SK-N-SH (cell line): ENCODE results near the gene LRRC42. TPM values are rescaled to one million over a fixed set of nuclear protein-coding genes. Genes with fewer than 3 reads are reported as not detected.

ENCODE experiments used
- CTCF ChIA-PET: fragments of 300-600, 350-600 bp; formaldehyde crosslinking; extraction: SDS; loops from one replicate; lab custom pipeline; 2021; lab: Yijun Ruan, JAX
- POLR2A ChIA-PET: fragments of 350-600 bp; sonication (Branson Sonifier 250); formaldehyde crosslinking; extraction: SDS; loops from one replicate; lab custom pipeline; 2020; ENCODE audit warnings: antibody characterized with exemption, inconsistent platforms; lab: Yijun Ruan, JAX
- DNase-seq: peaks from one replicate; pipeline ENCODE4 v3.0.0; 2012
- H2AFZ ChIP-seq: fragments of 200-600 bp; sonication (generic); 2 replicates; pipeline ENCODE4 v1.8.1; 2016; ENCODE audit warnings: antibody characterized with exemption, mild to moderate bottlenecking, low read depth
- H3F3A ChIP-seq: fragments of 200-600 bp; sonication (generic); replicated peaks from 2 replicates; pipeline ENCODE3; 2016; ENCODE audit warnings: antibody characterized with exemption, mild to moderate bottlenecking; ENCODE audit not compliant: insufficient read depth
- H3K27ac ChIP-seq, 2 experiments: fragments of 200-500 bp in 1 of 2; fragments of 200-600 bp in 1 of 2; sonication (Bioruptor generic) in 1 of 2; sonication (generic), shearing (Covaris generic) in 1 of 2; 2 replicates each; pipeline versions ENCODE4 v1.5.1 to v1.6.1; 2014 to 2016; ENCODE audit warnings: low read depth in 2 of 2, inconsistent platforms in 1 of 2, low read length in 1 of 2, mild to moderate bottlenecking in 1 of 2, mixed read lengths in 1 of 2
- H3K27me3 ChIP-seq: fragments of 200-600 bp; sonication (generic), shearing (Covaris generic); 2 replicates; pipeline ENCODE4 v1.6.1; 2016; ENCODE audit warnings: mixed run types; ENCODE audit not compliant: insufficient read depth
- H3K36me3 ChIP-seq, 2 experiments: fragments of 200-500 bp in 1 of 2; fragments of 200-600 bp in 1 of 2; sonication (Bioruptor generic) in 1 of 2; sonication (generic) in 1 of 2; replicated peaks in 1 of 2; 2 replicates each; pipeline versions ENCODE3 to v1.5.1; 2014 to 2016; ENCODE audit warnings: low read length in 1 of 2, mild to moderate bottlenecking in 1 of 2; ENCODE audit not compliant: insufficient read depth in 2 of 2, control insufficient read depth in 1 of 2
- H3K4me1 ChIP-seq, 2 experiments: fragments of 200-500 bp in 1 of 2; fragments of 200-600 bp in 1 of 2; sonication (Bioruptor generic) in 1 of 2; sonication (generic), shearing (Covaris generic) in 1 of 2; 2 replicates each; pipeline versions ENCODE4 v1.5.1 to v1.6.1; 2014 to 2016; ENCODE audit warnings: low read depth in 1 of 2, low read length in 1 of 2, mixed run types in 1 of 2; ENCODE audit not compliant: insufficient read depth in 2 of 2, control insufficient read depth in 1 of 2
- H3K4me2 ChIP-seq: fragments of 200-600 bp; sonication (generic), shearing (Covaris generic); 2 replicates; pipeline ENCODE4 v1.6.1; 2017; ENCODE audit warnings: mixed run types
- H3K4me3 ChIP-seq, 2 experiments: fragments of 200-500 bp in 1 of 2; fragments of 200-600 bp in 1 of 2; sonication (Bioruptor generic) in 1 of 2; sonication (generic), shearing (Covaris generic) in 1 of 2; 2 replicates each; pipeline versions ENCODE4 v1.5.1 to v1.8.1; 2014 to 2016; ENCODE audit warnings: low read depth in 2 of 2, inconsistent platforms in 1 of 2, low read length in 1 of 2, mild to moderate bottlenecking in 1 of 2, mixed read lengths in 1 of 2, moderate library complexity in 1 of 2
- H3K79me2 ChIP-seq: fragments of 200-600 bp; sonication (generic); 2 replicates; pipeline ENCODE4 v1.8.1; 2017; ENCODE audit warnings: mild to moderate bottlenecking; ENCODE audit not compliant: insufficient read depth
- H3K9ac ChIP-seq: fragments of 200-600 bp; sonication (generic); 2 replicates; pipeline ENCODE4 v1.6.1; 2017; ENCODE audit warnings: mixed run types
- H3K9me2 ChIP-seq: fragments of 200-600 bp; sonication (generic); 2 replicates; pipeline ENCODE4 v1.6.1; 2017; ENCODE audit warnings: mixed run types
- H3K9me3 ChIP-seq: fragments of 200-600 bp; sonication (generic); 2 replicates; pipeline ENCODE4 v1.6.1; 2017; ENCODE audit warnings: mixed run types, mild to moderate bottlenecking, moderate library complexity
- H4K20me1 ChIP-seq: fragments of 200-600 bp; sonication (generic); 2 replicates; pipeline ENCODE4 v1.6.1; 2017; ENCODE audit warnings: mild to moderate bottlenecking, mixed run types; ENCODE audit not compliant: insufficient read depth
- CTCF ChIP-seq: fragments of 200-600 bp; sonication (generic); IDR thresholded peaks from 2 replicates; pipeline ENCODE4 v1.6.1; 2017; ENCODE audit warnings: antibody characterized with exemption, mild to moderate bottlenecking, moderate library complexity
- FOSL2 ChIP-seq: IDR thresholded peaks from 2 replicates; pipeline ENCODE4 v1.4.0; 2012; ENCODE audit warnings: low read depth, mild to moderate bottlenecking, moderate library complexity, borderline replicate concordance
- FOXJ3 ChIP-seq: sonication (generic); formaldehyde crosslinking; IDR thresholded peaks from 2 replicates; pipeline ENCODE4 v1.5.1; 2020; ENCODE audit warnings: mild to moderate bottlenecking, missing genetic modification reagents
- GABPA ChIP-seq: IDR thresholded peaks from 2 replicates; pipeline ENCODE4 v1.4.0; 2012; ENCODE audit warnings: low read depth, mild to moderate bottlenecking
- MXI1 ChIP-seq: IDR thresholded peaks from 2 replicates; pipeline ENCODE4 v1.6.1; 2012; ENCODE audit warnings: mild to moderate bottlenecking, low read depth, low read length, improper control_type of control experiment
- RCOR1 ChIP-seq: fragments of 150-350 bp; IDR thresholded peaks from 2 replicates; pipeline ENCODE4 v1.6.1; 2017; ENCODE audit warnings: antibody characterized with exemption, low read length
- RFX5 ChIP-seq: IDR thresholded peaks from 2 replicates; pipeline ENCODE4 v1.6.1; 2012; ENCODE audit warnings: mild to moderate bottlenecking, improper control_type of control experiment, low read length
- SIN3A ChIP-seq: IDR thresholded peaks from 2 replicates; pipeline ENCODE4 v1.6.1; 2012; ENCODE audit warnings: low read depth, mild to moderate bottlenecking, low read length, moderate library complexity, borderline replicate concordance
- SMC3 ChIP-seq: IDR thresholded peaks from 2 replicates; pipeline ENCODE4 v1.6.1; 2012; ENCODE audit warnings: low read depth, low read length, improper control_type of control experiment
- TAF1 ChIP-seq: IDR thresholded peaks from 2 replicates; pipeline ENCODE4 v1.6.1; 2012; ENCODE audit warnings: low read depth, mild to moderate bottlenecking, low read length, moderate library complexity, borderline replicate concordance
- USF1 ChIP-seq: IDR thresholded peaks from 2 replicates; pipeline ENCODE4 v1.4.0; 2012; ENCODE audit warnings: low read depth, borderline replicate concordance
- YY1 ChIP-seq: IDR thresholded peaks from 2 replicates; pipeline ENCODE4 v1.4.0; 2012; ENCODE audit warnings: low read depth, mild to moderate bottlenecking
- WGBS: methylation state at CpG from one replicate; pipeline ENCODE4 v1.1.6; 2017; ENCODE audit warnings: low lambda C conversion rate; 5-methylcytosine and 5-hydroxymethylcytosine counted together
- polyA plus RNA-seq, 3 experiments: library from polyadenylated mRNA; depleted of rRNA; stranded (reverse); fragments of >200 nt; gene quantifications; 2 replicates each; pipeline ENCODE4 v1.2.3, GENCODE V29; 2012

LRRC42 gene
- polyA plus RNA-seq, 1 of the 3 experiments (the other 2 are of a cell fraction), result 35.0 TPM

DNA sequence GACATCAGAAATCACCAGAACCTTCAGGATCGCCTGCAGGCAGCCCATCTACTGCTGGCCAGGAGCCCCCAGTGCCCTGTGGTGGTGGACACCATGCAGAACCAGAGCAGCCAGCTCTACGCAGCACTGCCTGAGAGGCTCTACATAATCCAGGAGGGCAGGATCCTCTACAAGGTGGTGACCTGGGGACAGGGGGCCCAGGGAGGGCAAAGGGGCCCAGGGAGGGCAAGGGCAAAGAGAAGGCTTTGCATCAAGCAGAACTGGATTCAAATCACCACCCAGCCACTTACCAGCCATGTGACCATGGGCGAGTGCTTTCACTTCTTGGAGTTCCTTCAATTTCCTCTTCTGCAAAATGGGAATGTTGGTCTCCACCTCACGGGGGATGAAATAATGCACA lies 40.0 kb upstream of the LRRC42 start:
- Histone ChIP-seq H3K9me2 (no peaks in the 10 kb centered on the region), H3K27me3 (no peaks in the 10 kb centered on the region), H3K4me2 (no peak overlapping the region), H3K4me1 (no peaks in the 10 kb centered on the region; a peak in 1 of 4 replicates), H3K36me3 (no peaks in the 10 kb centered on the region), H3K27ac (no peak overlapping the region), H4K20me1 (no peaks in the 10 kb centered on the region), H3K9ac (no peak overlapping the region), H3K4me3 (no peak overlapping the region), H3K79me2 (no peaks in the 10 kb centered on the region), H3F3A (no peaks in the 10 kb centered on the region), H3K9me3 (no peaks in the 10 kb centered on the region), H2AFZ (no peak overlapping the region)
- DNase-seq, result no peak
- 96% methylated on average over 4 of the region's 4 CpGs for WGBS
- TF ChIP-seq YY1, result no peak
- no peak for TF ChIP-seq RFX5
- TF ChIP-seq MXI1, result no peak
- TF ChIP-seq FOXJ3 (CRISPR knock-in tag), result no peak
- no peak for TF ChIP-seq GABPA
- no peak for TF ChIP-seq SIN3A
- TF ChIP-seq TAF1, result no peak
- no peak for TF ChIP-seq USF1
- TF ChIP-seq SMC3, result no peak
- no peak for TF ChIP-seq CTCF
- TF ChIP-seq RCOR1, result no peak
- POLR2A ChIA-PET, result no interaction called here
- CTCF ChIA-PET, result interaction anchor here (1.7 kb wide), 1 partner anchor 28 kb away, joined by 4 read pairs; no protein-coding TSS in a partner anchor

DNA sequence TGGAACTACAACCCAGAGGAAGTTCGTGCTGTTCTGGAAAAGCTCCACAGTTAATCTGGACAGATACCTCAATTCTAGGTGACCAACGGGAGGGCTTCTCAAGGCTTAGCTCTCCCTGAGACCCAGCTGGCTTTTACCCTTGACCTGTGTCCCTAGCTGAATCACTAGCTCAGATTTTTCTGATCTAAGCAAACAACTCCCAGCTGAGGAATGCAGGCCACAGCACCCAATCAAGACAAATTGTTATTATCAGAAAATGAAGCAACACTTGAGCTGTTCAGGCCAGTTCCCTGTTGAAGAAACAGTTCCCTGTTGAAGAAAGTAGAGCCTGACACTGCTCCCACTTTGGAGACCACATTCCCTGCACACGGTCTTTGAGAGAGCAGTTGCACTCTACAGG lies 36.2 kb upstream of the LRRC42 start:
- Histone ChIP-seq H3K79me2 (no peaks in the 10 kb centered on the region), H3K9me2 (no peaks in the 10 kb centered on the region), H3K4me1 (no peaks in the 10 kb centered on the region), H3K36me3 (peaks cover 2 to 3% of the 10 kb centered on the region in 2 experiments), H3F3A (no peaks in the 10 kb centered on the region), H4K20me1 (no peaks in the 10 kb centered on the region), H2AFZ (no peak overlapping the region), H3K4me3 (no peak overlapping the region), H3K9me3 (no peaks in the 10 kb centered on the region), H3K27ac (no peak overlapping the region), H3K4me2 (no peak overlapping the region), H3K27me3 (no peaks in the 10 kb centered on the region), H3K9ac (no peak overlapping the region)
- no peak for DNase-seq
- ChIA-PET POLR2A (no interaction called here), CTCF (interaction anchor here (0.9 to 1.4 kb wide), 3 partner anchors 9 to 50 kb away, joined by 3 to 5 read pairs (median 4); no protein-coding TSS in a partner anchor)
- no peak for TF ChIP-seq FOSL2
- TF ChIP-seq TAF1, result no peak
- 96% methylated on average over 3 of the region's 3 CpGs for WGBS
